PC-9 (cell line): Measurements from ENCODE around the gene SLC22A15. TPM values are rescaled to one million over a fixed set of nuclear protein-coding genes. Genes with fewer than 3 reads are reported as not detected.
A peak's percentile ranks its signal among the peaks of the same experiment; 100 is the strongest.

Experiments
- BruUV-seq: library from RNA; stranded (reverse); fragments of 400-500 nt; replicated peaks from 2 replicates; lab custom pipeline; 2021; lab: Mats Ljungman, UMichigan
- CTCF ChIA-PET: fragments of 300-600 bp; sonication (Branson Sonifier 250); formaldehyde crosslinking; loops from one replicate; lab custom pipeline; 2022; ENCODE audit warnings: antibody characterized with exemption; lab: Charles Lee
- POLR2A ChIA-PET: fragments of 300-600 bp; sonication (Branson Sonifier 250); formaldehyde crosslinking; loops from one replicate; lab custom pipeline; 2022; ENCODE audit warnings: antibody characterized with exemption; ENCODE audit not compliant: unreplicated experiment; lab: Charles Lee
- DNase-seq, 2 experiments: peaks; one replicate each; pipeline versions ENCODE4 v3.0.0 to v3.0.0-alpha.2; 2015 to 2022; ENCODE audit warnings: mixed read lengths in 1 of 2
- H2AFZ ChIP-seq: fragments of 200-600 bp; sonication (generic); 2 replicates; pipeline ENCODE4 v1.8.1; 2017; ENCODE audit warnings: antibody characterized with exemption
- H3F3A ChIP-seq: fragments of 200-600 bp; sonication (generic); 2 replicates; pipeline ENCODE4 v1.8.1; 2017; ENCODE audit warnings: antibody characterized with exemption, mild to moderate bottlenecking, low read depth; ENCODE audit not compliant: insufficient read depth
- H3K27ac ChIP-seq: fragments of 200-600 bp; sonication (generic); 2 replicates; pipeline ENCODE4 v1.6.1; 2016; ENCODE audit warnings: mixed run types
- H3K27me3 ChIP-seq: fragments of 200-600 bp; sonication (generic); 2 replicates; pipeline ENCODE4 v1.6.1; 2016; ENCODE audit warnings: low read depth, mixed run types; ENCODE audit not compliant: insufficient read depth
- H3K36me3 ChIP-seq: fragments of 200-600 bp; sonication (generic); 2 replicates; pipeline ENCODE4 v1.6.1; 2016; ENCODE audit warnings: low read depth, mixed run types
- H3K4me1 ChIP-seq: fragments of 200-600 bp; sonication (generic); replicated peaks from 2 replicates; pipeline ENCODE4 v1.6.1; 2016; ENCODE audit warnings: mixed run types; ENCODE audit not compliant: insufficient read depth
- H3K4me2 ChIP-seq: fragments of 200-600 bp; sonication (generic); 2 replicates; pipeline ENCODE4 v1.6.1; 2017; ENCODE audit warnings: mixed run types
- H3K4me3 ChIP-seq: fragments of 200-600 bp; sonication (generic); 2 replicates; pipeline ENCODE4 v1.6.1; 2016; ENCODE audit warnings: mixed run types
- H3K79me2 ChIP-seq: fragments of 200-600 bp; sonication (generic); 2 replicates; pipeline ENCODE4 v1.6.1; 2017; ENCODE audit warnings: low read depth, mixed run types
- H3K9me2 ChIP-seq: fragments of 200-600 bp; sonication (generic); 2 replicates; pipeline ENCODE4 v1.8.1; 2017; ENCODE audit warnings: mild to moderate bottlenecking; ENCODE audit not compliant: insufficient read depth
- H3K9me3 ChIP-seq: fragments of 200-600 bp; sonication (generic); 2 replicates; pipeline ENCODE4 v1.8.1; 2016; ENCODE audit warnings: low read depth; ENCODE audit not compliant: insufficient read depth
- H4K20me1 ChIP-seq: fragments of 200-600 bp; sonication (generic); 2 replicates; pipeline ENCODE4 v1.8.1; 2017; ENCODE audit not compliant: insufficient read depth
- CTCF ChIP-seq: fragments of 200-600 bp; sonication (generic); conservative IDR thresholded peaks from 2 replicates; pipeline ENCODE4 v1.6.1; 2017; ENCODE audit warnings: mixed run types, antibody characterized with exemption, mild to moderate bottlenecking, moderate library complexity
- EZH2 ChIP-seq: fragments of 200-600 bp; sonication (generic); IDR thresholded peaks from 2 replicates; pipeline ENCODE4 v1.8.0; 2017; ENCODE audit warnings: antibody characterized with exemption, low read depth
- intact Hi-C: fragments of 100-400 bp; cut with micrococcal nuclease; formaldehyde crosslinking; loops from one replicate; pipeline ENCODE4 v1.10.0; 2022; ENCODE audit not compliant: unreplicated experiment
- total RNA-seq: library from RNA; stranded (reverse); gene quantifications from 2 replicates; pipeline ENCODE4 v1.2.3, GENCODE V29; 2021

Gene SLC22A15
- total RNA-seq, 1 experiment from 2014 or later: 1.8 TPM

DNA sequence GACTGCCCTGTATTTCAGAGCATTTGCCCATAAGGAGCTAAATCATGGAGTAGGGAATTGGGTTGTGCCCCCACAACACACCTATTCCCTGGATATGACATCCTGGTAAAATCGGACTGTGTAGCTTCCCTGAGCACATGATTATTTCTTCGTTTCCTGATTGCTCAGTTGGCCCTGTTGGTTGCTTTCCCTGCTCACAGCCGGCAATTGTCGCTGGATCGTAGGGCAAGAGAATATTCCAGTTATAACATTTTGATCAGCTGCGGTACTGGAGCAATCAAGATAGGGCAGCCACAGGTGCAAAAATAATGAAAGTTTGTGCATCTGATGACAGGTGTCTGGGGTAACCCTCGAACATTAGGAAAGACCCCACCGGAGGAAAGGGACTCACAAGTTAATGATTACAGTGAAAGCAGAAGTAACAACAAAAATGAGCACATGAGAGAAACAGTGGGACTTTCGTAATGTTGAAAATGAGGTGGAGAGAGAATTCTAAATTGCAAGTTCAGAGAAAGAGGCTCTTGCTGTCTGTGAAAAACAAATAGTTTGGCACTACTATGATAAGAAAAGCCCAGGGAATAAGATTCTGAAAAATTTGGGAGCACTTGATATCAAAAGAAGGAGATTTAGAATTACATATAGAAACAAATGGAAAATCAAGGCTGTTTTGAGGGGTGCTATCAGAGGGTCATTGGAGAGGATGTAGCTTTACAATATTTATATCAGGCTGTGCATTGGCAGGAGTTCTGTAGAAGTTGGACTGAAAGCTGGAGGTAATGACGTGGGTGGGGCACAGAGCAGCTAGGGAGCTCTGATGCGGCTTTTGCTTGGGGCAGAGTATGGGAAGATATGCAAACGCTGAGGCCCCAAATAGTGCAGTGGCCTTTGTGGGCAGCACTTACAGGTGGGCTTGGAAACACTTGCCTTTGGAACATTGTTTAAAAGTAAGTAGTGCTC, 134.5 kb downstream of the SLC22A15 start, which contains the start of gene MAB21L3:
MAB21L3 (plus strand) TSS at position 833 of the 957 bp plus-strand sequence. CDS start 1,217 bp downstream, outside the sequence.
- intact Hi-C loops: no loop called here
- Histone ChIP-seq H3K4me3 (no peak within 1 kb of the TSS), H3K4me1 (peaks cover 22% of the 10 kb centered on the region), H3K9me2 (no peaks in the 10 kb centered on the region), H2AFZ (peak within 1 kb of the TSS; percentile 20; the same call in 1 of the 2 replicates), H3K9me3 (peaks cover 5% of the 10 kb centered on the region; the same call in 1 of the 2 replicates), H3F3A (peaks cover 9% of the 10 kb centered on the region), H3K79me2 (no peaks in the 10 kb centered on the region), H4K20me1 (no peaks in the 10 kb centered on the region), H3K27me3 (no peaks in the 10 kb centered on the region), H3K36me3 (no peaks in the 10 kb centered on the region), H3K4me2 (peak within 1 kb of the TSS; percentile 48), H3K27ac (no peak within 1 kb of the TSS; the same call in 1 of the 2 replicates)
- no TSS peak for BruUV-seq
- DNase-seq: no peak
- TF ChIP-seq EZH2 (no peak), CTCF (no peak)
- ChIA-PET POLR2A (interaction anchor here (0.5 kb wide), 1 partner anchor 20 kb away, joined by 4 read pairs; no protein-coding TSS in a partner anchor), CTCF (interaction anchor here (0.7 kb wide), 2 partner anchors 24 to 954 kb away, joined by 3 to 4 read pairs; no protein-coding TSS in a partner anchor)

- Histone ChIP-seq H3K4me3 (no peak overlapping the region), H3K79me2 (no peaks in the 10 kb centered on the region), H4K20me1 (no peaks in the 10 kb centered on the region), H3K9me2 (no peaks in the 10 kb centered on the region), H3K27me3 (no peaks in the 10 kb centered on the region), H3K4me2 (no peak overlapping the region), H3K9me3 (peaks cover 5% of the 10 kb centered on the region; the same call in 1 of the 2 replicates), H2AFZ (no peak overlapping the region), H3F3A (peaks cover 9% of the 10 kb centered on the region), H3K4me1 (peaks cover 23% of the 10 kb centered on the region), H3K36me3 (no peaks in the 10 kb centered on the region), H3K27ac (no peak overlapping the region)
- ChIA-PET POLR2A (no interaction called here), CTCF (no interaction called here)
- TF ChIP-seq EZH2: no peak
- no peak for TF ChIP-seq CTCF
- no TSS peak for BruUV-seq
- no peak for DNase-seq
- intact Hi-C loops: no loop called here
Measured at GRCh38 chr1:116111524-116112021, 135.3 kb downstream of the SLC22A15 start.

- intact Hi-C loops: no loop called here
- Histone ChIP-seq H3K4me3 (no peak overlapping the region), H3K27ac (no peak overlapping the region), H3K9me3 (peaks cover 5% of the 10 kb centered on the region; the same call in 1 of the 2 replicates), H4K20me1 (no peaks in the 10 kb centered on the region), H3K9me2 (no peaks in the 10 kb centered on the region), H3K79me2 (no peaks in the 10 kb centered on the region), H2AFZ (no peak overlapping the region), H3K27me3 (no peaks in the 10 kb centered on the region), H3K4me1 (peaks cover 23% of the 10 kb centered on the region), H3K4me2 (no peak overlapping the region), H3F3A (peaks cover 9% of the 10 kb centered on the region), H3K36me3 (no peaks in the 10 kb centered on the region)
- no TSS peak for BruUV-seq
- no peak for DNase-seq
- POLR2A ChIA-PET: no interaction called here
- TF ChIP-seq CTCF (no peak), EZH2 (no peak)
- CTCF ChIA-PET: no interaction called here
Measured at GRCh38 chr1:116112388-116113140, 136.3 kb downstream of the SLC22A15 start.
